GM12801 (cell line): ENCODE results near the gene ARPC4.

Source experiments
- CTCF ChIP-seq: IDR thresholded peaks from one replicate; pipeline ENCODE4 v1.5.1; 2011; ENCODE audit warnings: control low read depth; ENCODE audit not compliant: insufficient read length; ENCODE audit errors: extremely low read depth

ARPC4 gene

GRCh38 chr3:9792405-9793160 is at the start of gene ARPC4, which contains the start of gene TADA3:
ARPC4 (plus strand) TSS chr3:9793082; CDS start chr3:9793122, 40 bp downstream.
TADA3 (minus strand) TSS chr3:9792473; CDS start chr3:9791466, 1,007 bp downstream.
- TF ChIP-seq CTCF = no peak

DNA sequence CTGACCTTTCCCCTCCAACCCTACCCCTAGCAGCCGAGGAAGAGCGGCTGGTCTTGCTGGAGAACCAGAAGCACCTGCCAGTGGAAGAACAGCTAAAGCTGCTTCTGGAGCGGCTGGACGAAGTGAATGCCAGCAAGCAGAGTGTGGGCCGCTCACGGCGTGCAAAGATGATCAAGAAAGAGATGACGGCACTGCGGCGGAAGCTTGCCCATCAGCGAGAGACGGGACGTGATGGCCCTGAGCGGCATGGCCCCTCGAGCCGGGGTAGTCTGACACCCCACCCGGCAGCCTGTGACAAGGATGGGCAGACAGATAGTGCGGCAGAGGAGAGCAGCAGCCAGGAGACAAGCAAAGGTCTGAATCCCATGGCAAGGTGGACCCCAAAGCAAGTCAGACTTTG is 49.3 kb upstream of the ARPC4 start:
- TF ChIP-seq CTCF = no peak

- no peak for TF ChIP-seq CTCF
These were observed 48.7 kb upstream of the ARPC4 start for GRCh38 chr3:9744162-9744561.

DNA sequence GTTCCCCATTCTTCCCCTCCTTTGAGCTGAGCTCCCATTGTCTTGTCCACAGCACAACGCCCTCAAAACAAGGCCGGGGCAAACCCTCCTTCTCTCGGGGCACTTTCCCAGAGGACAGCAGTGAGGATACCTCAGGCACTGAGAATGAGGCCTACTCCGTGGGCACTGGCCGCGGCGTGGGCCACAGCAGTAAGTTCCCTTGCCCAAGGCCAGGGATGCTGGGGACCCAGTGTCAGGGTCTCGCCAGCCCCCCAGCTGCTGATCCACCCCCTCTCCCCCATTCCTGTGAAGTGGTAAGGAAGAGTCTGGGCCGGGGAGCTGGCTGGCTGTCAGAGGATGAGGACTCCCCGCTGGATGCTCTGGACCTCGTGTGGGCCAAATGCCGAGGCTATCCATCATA is 47.4 kb upstream of the ARPC4 start:
- TF ChIP-seq CTCF = no peak

- no peak for TF ChIP-seq CTCF
These were observed 46.6 kb upstream of the ARPC4 start for GRCh38 chr3:9746330-9746729.

GRCh38 chr3:9747267-9747666 is 45.6 kb upstream of the ARPC4 start:
- TF ChIP-seq CTCF = no peak

DNA sequence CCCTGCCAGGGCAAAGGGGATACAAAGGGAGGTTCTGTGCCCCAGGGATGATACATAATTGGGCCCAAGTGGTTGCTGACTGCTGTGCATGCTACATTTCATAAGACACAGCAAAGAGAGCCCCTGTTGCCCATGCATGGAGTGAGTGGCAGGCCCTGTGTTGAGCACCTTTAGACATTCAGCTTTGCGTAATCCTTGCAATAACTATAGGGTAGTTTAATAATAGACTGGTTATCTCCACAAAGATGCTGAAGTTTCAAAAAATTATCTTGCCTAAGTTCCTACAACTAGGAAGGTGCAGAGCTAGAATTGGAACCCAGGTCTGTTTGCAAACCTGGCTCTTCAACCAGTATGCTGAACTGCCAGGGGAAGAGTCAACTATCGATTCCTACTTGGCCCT is 44.9 kb upstream of the ARPC4 start:
- no peak for TF ChIP-seq CTCF

GRCh38 chr3:9749296-9749644 is 43.6 kb upstream of the ARPC4 start:
- TF ChIP-seq CTCF = no peak
